ENCODE data around the gene CDK5R1.

The CDK5R1 gene

GRCh38 chr17:32463304-32463703, 23.5 kb upstream of the CDK5R1 start:
- no peaks in the 10 kb centered on the region for H3K27me3 ChIP-seq
- H3K9me3 ChIP-seq: no peaks in the 10 kb centered on the region
- TF ChIP-seq CTCF (IDR thresholded peaks at IDR 0.05; ENCODE audit: low read depth, low read length): no peak
- no peaks in the 10 kb centered on the region for H3K4me1 ChIP-seq
- peaks cover 15% of the 10 kb centered on the region for H3K36me3 ChIP-seq
- no peak overlapping the region for H3K4me3 ChIP-seq (ENCODE audit: low read depth, low read length)
- no peak for DNase-seq

GRCh38 chr17:32464374-32464773, 22.4 kb upstream of the CDK5R1 start:
- no peaks in the 10 kb centered on the region for H3K4me1 ChIP-seq
- H3K27me3 ChIP-seq: no peaks in the 10 kb centered on the region
- TF ChIP-seq CTCF (IDR thresholded peaks at IDR 0.05; ENCODE audit: low read depth, low read length): no peak
- no peak for DNase-seq
- no peaks in the 10 kb centered on the region for H3K9me3 ChIP-seq
- no peak overlapping the region for H3K4me3 ChIP-seq (ENCODE audit: low read depth, low read length)
- H3K36me3 ChIP-seq: peaks cover 13% of the 10 kb centered on the region

- DNase-seq: no peak
- no peak for TF ChIP-seq CTCF (IDR thresholded peaks at IDR 0.05; ENCODE audit: low read depth, low read length)
- Histone ChIP-seq H3K4me3 (ENCODE audit: low read depth, low read length) (no peak overlapping the region), H3K4me1 (no peaks in the 10 kb centered on the region), H3K9me3 (no peaks in the 10 kb centered on the region), H3K27me3 (no peaks in the 10 kb centered on the region), H3K36me3 (peaks cover 20% of the 10 kb centered on the region)
Observed at GRCh38 chr17:32467949-32468348, 18.8 kb upstream of the CDK5R1 start.

- no peaks in the 10 kb centered on the region for H3K4me1 ChIP-seq
- no peaks in the 10 kb centered on the region for H3K9me3 ChIP-seq
- DNase-seq: no peak
- TF ChIP-seq CTCF (IDR thresholded peaks at IDR 0.05; ENCODE audit: low read depth, low read length): no peak
- H3K27me3 ChIP-seq: no peaks in the 10 kb centered on the region
- H3K4me3 ChIP-seq (ENCODE audit: low read depth, low read length): no peak overlapping the region
- peaks cover 33% of the 10 kb centered on the region for H3K36me3 ChIP-seq
Observed at GRCh38 chr17:32470405-32471167, 16.2 kb upstream of the CDK5R1 start.

GRCh38 chr17:32471652-32472051, 15.1 kb upstream of the CDK5R1 start:
- H3K36me3 ChIP-seq: peaks cover 42% of the 10 kb centered on the region
- TF ChIP-seq CTCF (IDR thresholded peaks at IDR 0.05; ENCODE audit: low read depth, low read length): no peak
- no peak overlapping the region for H3K4me3 ChIP-seq (ENCODE audit: low read depth, low read length)
- H3K4me1 ChIP-seq: no peaks in the 10 kb centered on the region
- no peaks in the 10 kb centered on the region for H3K27me3 ChIP-seq
- DNase-seq: no peak
- no peaks in the 10 kb centered on the region for H3K9me3 ChIP-seq

GRCh38 chr17:32475258-32475657, 11.5 kb upstream of the CDK5R1 start:
- Histone ChIP-seq H3K4me3 (ENCODE audit: low read depth, low read length) (no peak overlapping the region), H3K27me3 (no peaks in the 10 kb centered on the region), H3K4me1 (no peaks in the 10 kb centered on the region), H3K9me3 (no peaks in the 10 kb centered on the region), H3K36me3 (peaks cover 42% of the 10 kb centered on the region)
- no peak for DNase-seq
- TF ChIP-seq CTCF (IDR thresholded peaks at IDR 0.05; ENCODE audit: low read depth, low read length): no peak
